ENCODE data around the gene NOTCH2. TPM values are rescaled to one million over a fixed set of nuclear protein-coding genes. Genes with fewer than 3 reads are reported as not detected.

NOTCH2 gene
- total RNA-seq, 1 experiment from 2014 or later: 62.9 TPM

- H3K9me3 ChIP-seq (ENCODE audit: control insufficient read depth in 1 of 2, insufficient read depth in 1 of 2, low read depth in 1 of 2, low read length in 2 of 2): no peaks in the 10 kb centered on the region
- ATAC-seq: no peak
- no peaks in the 10 kb centered on the region for H3K9me2 ChIP-seq (ENCODE audit: insufficient read depth)
- no peaks in the 10 kb centered on the region for H3K4me1 ChIP-seq (ENCODE audit: control insufficient read depth in 1 of 2, insufficient read depth in 2 of 2, low read length in 2 of 2)
- H3K4me3 ChIP-seq (replicated peaks in 1 of 2; ENCODE audit: low read depth in 1 of 2, low read length in 2 of 2): no peak overlapping the region
- no TSS peak for BruUV-seq (replicated peaks)
- no peaks in the 10 kb centered on the region for H3K36me3 ChIP-seq (ENCODE audit: control insufficient read depth in 1 of 2, insufficient read depth in 2 of 2, low read length in 2 of 2)
- RAD21 ChIA-PET (ENCODE audit: low non-redundant PET in 1 of 2, low total read pairs in 2 of 2, uncharacterized antibody in 2 of 2, unreplicated experiment in 2 of 2): no interaction called here
- no peak overlapping the region for H2AFZ ChIP-seq (ENCODE audit: low read depth, low read length, poor library complexity, severe bottlenecking)
- H3K9ac ChIP-seq (ENCODE audit: low read length): no peak overlapping the region
- no peaks in the 10 kb centered on the region for H3K27me3 ChIP-seq (ENCODE audit: insufficient read depth, low read length)
- H3K4me2 ChIP-seq (ENCODE audit: low read length): no peak overlapping the region
- POLR2A ChIA-PET: no interaction called here
- H4K20me1 ChIP-seq (ENCODE audit: insufficient read depth): no peaks in the 10 kb centered on the region
- DNase-seq (ENCODE audit: low read depth, low spot score): no peak
- intact Hi-C loops (cut with micrococcal nuclease): no loop called here
- no peaks in the 10 kb centered on the region for H3K79me2 ChIP-seq (ENCODE audit: insufficient read depth, low read length)
- CTCF ChIA-PET: no interaction called here
- H3K27ac ChIP-seq (ENCODE audit: low read depth, low read length): no peak overlapping the region
- TF ChIP-seq JUND (IDR thresholded peaks at IDR 0.05) (no peak), SP1 (IDR thresholded peaks at IDR 0.05; ENCODE audit: low read depth) (no peak), YY1 (IDR thresholded peaks at IDR 0.05; ENCODE audit: extremely low read depth, insufficient replicate concordance, low read depth, low read length) (no peak), POLR2A (IDR thresholded peaks at IDR 0.05; ENCODE audit: borderline replicate concordance, extremely low read depth, insufficient read depth, insufficient read length) (no peak), SRF (IDR thresholded peaks at IDR 0.05; ENCODE audit: low read depth) (no peak), ZNF274 (IDR thresholded peaks at IDR 0.05; ENCODE audit: low read depth, low read length) (no peak), ATF3 (IDR thresholded peaks at IDR 0.05) (no peak), MAX (IDR thresholded peaks at IDR 0.05) (no peak)
These were observed 95.4 kb downstream of the NOTCH2 start for GRCh38 chr1:119974013-119974412.

DNA sequence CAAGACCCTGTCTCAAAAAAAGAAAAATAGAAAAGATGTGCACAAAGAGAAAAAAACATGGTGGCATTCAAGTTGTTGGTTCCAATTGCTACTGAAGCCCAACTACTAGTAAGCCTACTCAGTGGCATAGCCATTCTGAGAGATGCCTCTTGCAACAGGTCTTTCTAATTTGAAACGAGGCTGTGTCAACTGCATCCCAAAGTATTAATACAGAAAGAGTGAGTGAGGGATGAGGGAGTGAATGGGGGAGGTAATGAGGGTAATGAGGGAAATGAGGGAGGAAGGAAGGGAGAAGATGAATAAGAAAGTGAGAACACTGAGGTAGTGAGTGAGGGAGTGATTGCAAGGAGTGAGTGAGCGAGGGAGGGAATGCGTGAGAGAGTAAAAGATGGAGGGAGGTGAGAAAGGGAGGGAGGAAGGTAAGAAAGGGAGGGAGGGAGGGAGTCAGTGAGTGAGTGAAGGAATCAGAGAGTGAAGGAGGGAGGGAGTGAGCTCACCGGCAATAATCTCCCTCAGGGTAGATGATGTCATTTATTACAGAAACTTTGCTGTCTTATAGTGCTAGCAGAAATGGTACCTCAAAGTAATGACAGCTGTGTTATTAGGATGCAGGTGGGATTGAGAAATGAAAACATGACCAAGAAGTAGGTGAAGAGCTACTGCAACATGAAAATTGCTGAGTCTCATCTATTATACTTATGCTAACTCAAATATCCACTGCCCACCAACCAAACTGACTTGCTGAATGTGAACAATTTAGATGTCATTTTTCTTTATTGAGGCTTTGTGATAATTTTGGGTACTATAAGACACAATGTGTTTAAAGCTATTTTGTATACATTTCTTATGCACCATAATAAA lies 97.5 kb downstream of the NOTCH2 start:
- POLR2A ChIA-PET: no interaction called here
- peaks cover 3 to 10% of the 10 kb centered on the region in 2 experiments; a peak in 2 of 4 replicates for H3K36me3 ChIP-seq (ENCODE audit: control insufficient read depth in 1 of 2, insufficient read depth in 2 of 2, low read length in 2 of 2)
- H3K27me3 ChIP-seq (ENCODE audit: insufficient read depth, low read length): no peaks in the 10 kb centered on the region
- H3K4me3 ChIP-seq (replicated peaks in 1 of 2; ENCODE audit: low read depth in 1 of 2, low read length in 2 of 2): no peak overlapping the region
- RAD21 ChIA-PET (ENCODE audit: low non-redundant PET in 1 of 2, low total read pairs in 2 of 2, uncharacterized antibody in 2 of 2, unreplicated experiment in 2 of 2): no interaction called here
- no peaks in the 10 kb centered on the region for H3K9me3 ChIP-seq (ENCODE audit: control insufficient read depth in 1 of 2, insufficient read depth in 1 of 2, low read depth in 1 of 2, low read length in 2 of 2)
- CTCF ChIA-PET: no interaction called here
- H3K9ac ChIP-seq (ENCODE audit: low read length): no peak overlapping the region
- H3K4me2 ChIP-seq (ENCODE audit: low read length): no peak overlapping the region
- no peak overlapping the region for H2AFZ ChIP-seq (ENCODE audit: low read depth, low read length, poor library complexity, severe bottlenecking)
- BruUV-seq (replicated peaks): no TSS peak
- no peaks in the 10 kb centered on the region for H3K79me2 ChIP-seq (ENCODE audit: insufficient read depth, low read length)
- peaks cover 0 to 3% of the 10 kb centered on the region in 2 experiments; a peak in 1 of 4 replicates for H3K4me1 ChIP-seq (ENCODE audit: control insufficient read depth in 1 of 2, insufficient read depth in 2 of 2, low read length in 2 of 2)
- H3K27ac ChIP-seq (ENCODE audit: low read depth, low read length): no peak overlapping the region
- no peaks in the 10 kb centered on the region for H3K9me2 ChIP-seq (ENCODE audit: insufficient read depth)
- no peak for DNase-seq (ENCODE audit: low read depth, low spot score)
- intact Hi-C loops (cut with micrococcal nuclease): no loop called here
- ATAC-seq: no peak
- H4K20me1 ChIP-seq (ENCODE audit: insufficient read depth): no peaks in the 10 kb centered on the region
- TF ChIP-seq SIN3A (IDR thresholded peaks at IDR 0.05; ENCODE audit: low read depth) (no peak), MAX (IDR thresholded peaks at IDR 0.05) (no peak), CBX3 (IDR thresholded peaks at IDR 0.05; ENCODE audit: low read depth) (no peak), TCF7L2 (IDR thresholded peaks at IDR 0.05; ENCODE audit: borderline replicate concordance, extremely low read depth, insufficient read depth, insufficient read length) (no peak), ZFX (IDR thresholded peaks at IDR 0.05) (no peak), YY1 (IDR thresholded peaks at IDR 0.05; ENCODE audit: extremely low read depth, insufficient replicate concordance, low read depth, low read length) (no peak)

Measured in HCT116 (cell line).